AG09319 (cell line): ENCODE results near the gene SPX.

Source experiments
- DNase-seq: peaks from one replicate; pipeline ENCODE4 v3.0.0-alpha.2; 2010; ENCODE audit warnings: low read depth; ENCODE audit errors: extremely low read depth
- TF ChIP-seq, protein P1 (sequence below): IDR thresholded peaks from 2 replicates; pipeline ENCODE4 v1.5.1; 2011; ENCODE audit warnings: low read depth, mild to moderate bottlenecking, inconsistent platforms, low read length, moderate library complexity

The SPX gene

GRCh38 chr12:21547437-21547836, 21.3 kb downstream of the SPX start:
- no peak for DNase-seq
- TF ChIP-seq, protein P1, sequence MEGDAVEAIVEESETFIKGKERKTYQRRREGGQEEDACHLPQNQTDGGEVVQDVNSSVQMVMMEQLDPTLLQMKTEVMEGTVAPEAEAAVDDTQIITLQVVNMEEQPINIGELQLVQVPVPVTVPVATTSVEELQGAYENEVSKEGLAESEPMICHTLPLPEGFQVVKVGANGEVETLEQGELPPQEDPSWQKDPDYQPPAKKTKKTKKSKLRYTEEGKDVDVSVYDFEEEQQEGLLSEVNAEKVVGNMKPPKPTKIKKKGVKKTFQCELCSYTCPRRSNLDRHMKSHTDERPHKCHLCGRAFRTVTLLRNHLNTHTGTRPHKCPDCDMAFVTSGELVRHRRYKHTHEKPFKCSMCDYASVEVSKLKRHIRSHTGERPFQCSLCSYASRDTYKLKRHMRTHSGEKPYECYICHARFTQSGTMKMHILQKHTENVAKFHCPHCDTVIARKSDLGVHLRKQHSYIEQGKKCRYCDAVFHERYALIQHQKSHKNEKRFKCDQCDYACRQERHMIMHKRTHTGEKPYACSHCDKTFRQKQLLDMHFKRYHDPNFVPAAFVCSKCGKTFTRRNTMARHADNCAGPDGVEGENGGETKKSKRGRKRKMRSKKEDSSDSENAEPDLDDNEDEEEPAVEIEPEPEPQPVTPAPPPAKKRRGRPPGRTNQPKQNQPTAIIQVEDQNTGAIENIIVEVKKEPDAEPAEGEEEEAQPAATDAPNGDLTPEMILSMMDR, result no peak

DNA sequence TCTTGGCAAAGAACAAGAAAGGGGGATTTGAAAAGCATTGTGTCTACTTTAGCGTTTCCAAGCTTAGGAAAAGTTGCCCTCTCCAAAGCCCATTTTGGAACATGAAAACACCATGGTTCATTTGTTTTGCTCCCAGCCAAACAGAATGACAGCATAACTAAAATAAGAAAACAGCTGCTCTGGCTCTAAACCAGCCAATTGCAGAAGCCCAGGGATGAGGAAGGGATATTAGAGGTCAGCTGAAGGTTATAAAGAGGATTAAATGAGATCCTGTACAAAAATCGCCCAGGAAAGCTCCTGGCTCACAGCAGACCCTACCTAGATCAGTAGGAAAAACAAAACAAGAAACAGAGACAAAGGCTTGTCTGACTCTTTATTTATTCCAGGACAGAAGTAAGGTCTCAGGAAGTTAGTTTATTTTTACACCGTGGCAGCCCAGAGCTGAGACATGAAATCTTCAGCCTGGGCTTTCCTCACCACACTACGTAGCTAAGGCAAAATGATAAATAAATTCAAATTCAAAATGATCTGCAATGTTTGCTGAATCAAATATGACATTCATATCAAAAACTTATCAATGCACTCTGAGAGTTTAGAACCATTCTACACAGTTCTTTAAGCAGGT, 25.9 kb downstream of the SPX start:
- no peak for DNase-seq
- TF ChIP-seq, protein P1, result no peak

- no peak for DNase-seq
- TF ChIP-seq, protein P1, result no peak
Observed at GRCh38 chr12:21552635-21553328, 26.7 kb downstream of the SPX start.

- TF ChIP-seq, protein P1, result no peak
- DNase-seq, result no peak
Observed at GRCh38 chr12:21553329-21553675, 27.2 kb downstream of the SPX start.

DNA sequence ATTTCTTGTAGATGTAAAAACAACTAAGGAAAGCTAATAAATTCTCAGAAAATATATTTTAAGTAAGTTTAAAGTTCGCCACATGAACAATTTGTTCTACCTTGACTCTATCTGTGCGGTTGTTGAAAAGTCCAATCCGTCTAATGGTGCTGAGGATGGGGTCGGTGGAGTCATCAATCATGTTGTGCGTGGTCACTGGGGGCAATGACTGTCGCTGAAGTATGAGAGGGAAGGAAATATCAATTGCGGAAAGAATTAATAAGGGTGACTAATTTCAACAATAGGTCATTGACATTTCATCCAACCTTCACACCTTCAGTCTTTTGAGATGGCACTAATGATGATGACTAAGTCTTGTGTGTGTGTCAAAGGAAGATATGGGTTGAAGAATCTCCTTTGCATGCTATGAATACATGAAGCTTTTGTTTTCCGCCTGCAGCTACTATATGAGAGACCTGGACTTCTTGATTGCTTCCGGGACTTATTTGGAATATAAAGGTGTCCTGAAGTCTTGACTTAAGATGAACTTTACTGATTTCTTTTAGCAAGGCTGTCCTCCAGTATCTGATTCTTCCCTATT, 32.1 kb downstream of the SPX start:
- TF ChIP-seq, protein P1, result no peak
- DNase-seq, result no peak

- DNase-seq, result no peak
- TF ChIP-seq, protein P1, result no peak
Observed at GRCh38 chr12:21559855-21560569, 33.9 kb downstream of the SPX start.

DNA sequence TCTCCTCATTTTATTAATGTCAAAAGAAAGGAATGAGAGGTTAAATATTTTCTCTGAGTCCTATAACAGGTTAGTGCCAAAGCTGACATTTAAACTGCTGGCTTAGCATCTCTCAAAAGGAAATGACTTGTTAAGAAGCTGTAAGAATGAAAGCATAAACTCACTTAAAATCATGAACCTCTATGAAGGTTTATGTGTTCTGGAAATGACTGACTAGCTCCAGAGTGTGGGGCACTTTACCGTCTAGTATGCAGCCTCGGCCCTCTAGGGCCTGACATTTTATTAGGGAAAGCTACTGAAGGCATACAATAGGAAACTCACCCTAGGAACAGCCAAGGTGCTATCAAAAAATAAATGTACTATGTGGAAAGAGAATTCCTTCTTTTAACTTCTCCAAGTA, 35.1 kb downstream of the SPX start:
- TF ChIP-seq, protein P1, result no peak
- no peak for DNase-seq
